Measurements from ENCODE around the gene TMEM80.
"Not testable (repeated sequence)": the region's sequence is repeated elsewhere in the genome, so short reads cannot be mapped to it uniquely, and the experiment has no call there.

- TF ChIP-seq CTCF (IDR thresholded peaks at IDR 0.05); POLR2AphosphoS5 (IDR thresholded peaks at IDR 0.05; ENCODE audit: insufficient read depth in 1 of 2, low read depth in 1 of 2); POLR2A (IDR thresholded peaks at IDR 0.05): not testable (repeated sequence)
Measured at GRCh38 chr11:654444-654843, 41.2 kb upstream of the TMEM80 start.

Measured in vagina (tissue), 2 donors.